Fibroblast of skin of right biceps (primary cell): ENCODE results near the gene SLC23A2.
"Not testable (repeated sequence)": the region's sequence is repeated elsewhere in the genome, so short reads cannot be mapped to it uniquely, and the experiment has no call there.

Experiments used
- DNase-seq: peaks from one replicate; pipeline ENCODE4 v3.0.0-alpha.2; 2013

The SLC23A2 gene

DNA sequence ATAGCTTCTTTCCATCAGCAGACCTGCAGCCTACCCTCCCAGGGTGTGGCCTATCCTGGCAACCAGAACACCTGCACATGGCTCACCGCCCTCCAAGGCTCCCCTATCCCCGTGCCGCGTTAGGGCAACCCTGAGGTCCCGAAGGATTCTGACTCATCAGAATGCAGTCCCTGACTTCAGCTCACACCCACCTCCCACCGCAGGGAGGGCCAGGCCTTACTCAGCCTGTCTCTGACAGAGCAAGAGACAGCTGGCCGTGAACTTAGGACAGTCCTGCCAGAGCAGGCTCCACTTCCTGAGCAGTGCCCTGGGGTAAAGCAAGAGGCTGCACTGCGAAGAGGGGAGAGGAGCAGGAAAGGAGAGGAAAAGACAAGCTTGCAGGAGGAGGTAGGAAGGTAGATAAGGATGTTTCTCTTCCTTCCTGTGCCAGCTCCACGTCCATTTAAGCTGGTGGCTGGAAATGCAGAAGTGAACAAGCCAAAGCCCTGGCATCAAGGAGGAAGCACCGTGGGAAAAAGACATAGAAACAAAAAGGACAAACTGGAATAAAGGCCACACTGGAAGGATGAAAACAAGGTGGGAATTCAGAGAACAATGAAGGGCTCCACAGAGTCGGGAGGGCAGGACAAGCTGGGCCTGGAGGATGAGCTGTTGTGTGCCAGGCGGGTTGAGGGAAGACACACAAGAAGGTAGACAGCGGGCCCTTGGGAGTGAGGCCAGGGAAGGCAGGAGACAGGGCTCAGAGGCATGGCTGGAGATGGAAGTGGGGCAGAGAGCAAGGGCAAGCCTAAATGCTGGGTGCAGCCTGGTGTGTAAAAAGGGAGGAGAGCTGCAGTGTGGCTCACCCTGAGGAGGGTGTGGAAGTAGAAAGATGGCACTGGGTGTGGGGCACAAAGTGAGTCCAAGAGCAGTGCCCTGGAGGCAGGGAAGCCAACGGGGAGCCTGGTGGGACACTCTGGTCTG, 102.7 kb downstream of the SLC23A2 start:
- DNase-seq, result peak; percentile 43

DNA sequence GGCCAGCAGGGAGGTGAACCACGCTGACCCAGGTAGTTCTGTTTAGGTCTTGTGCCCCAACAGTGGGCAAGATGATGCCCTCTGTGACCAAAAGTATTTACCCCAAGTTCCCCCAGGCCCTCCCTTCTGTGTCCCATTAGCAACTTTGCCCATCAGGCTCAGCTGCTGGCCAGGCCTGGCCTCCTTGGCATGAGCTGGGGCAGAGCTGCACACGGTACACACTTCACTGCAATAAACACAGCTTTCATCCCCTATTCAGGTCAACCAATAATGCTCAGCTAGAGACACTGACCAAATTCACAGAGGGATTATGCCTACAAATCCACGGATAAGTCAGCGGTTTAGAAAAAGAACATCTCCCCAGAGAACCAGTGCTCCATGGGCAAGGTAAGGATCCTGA, 103.7 kb downstream of the SLC23A2 start:
- DNase-seq, result no peak

DNA sequence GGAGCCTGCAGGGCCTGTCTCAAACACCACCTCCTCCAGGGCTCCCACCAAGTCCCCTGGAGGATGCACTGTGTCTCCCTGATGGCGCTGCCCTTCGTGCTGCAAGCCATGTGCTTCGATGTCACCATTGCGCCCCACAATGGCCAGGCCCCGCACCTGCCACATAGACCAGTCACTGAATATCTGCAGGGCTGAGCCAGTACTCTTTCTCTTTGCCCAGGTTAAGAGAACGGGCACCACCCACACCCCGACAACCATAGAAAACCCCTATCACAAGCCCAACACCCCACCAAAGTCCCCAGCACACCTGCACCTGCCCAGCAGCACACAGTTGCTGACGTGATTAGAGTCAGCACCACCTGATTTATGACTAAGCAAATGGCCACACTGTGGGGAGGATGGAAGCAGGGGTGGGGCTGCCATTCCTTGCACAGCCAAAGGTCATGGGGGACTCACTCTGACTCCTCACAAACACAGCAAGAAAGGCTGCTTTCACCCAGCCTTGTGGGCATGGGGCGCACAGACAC, 104.3 kb downstream of the SLC23A2 start:
- no peak for DNase-seq

DNA sequence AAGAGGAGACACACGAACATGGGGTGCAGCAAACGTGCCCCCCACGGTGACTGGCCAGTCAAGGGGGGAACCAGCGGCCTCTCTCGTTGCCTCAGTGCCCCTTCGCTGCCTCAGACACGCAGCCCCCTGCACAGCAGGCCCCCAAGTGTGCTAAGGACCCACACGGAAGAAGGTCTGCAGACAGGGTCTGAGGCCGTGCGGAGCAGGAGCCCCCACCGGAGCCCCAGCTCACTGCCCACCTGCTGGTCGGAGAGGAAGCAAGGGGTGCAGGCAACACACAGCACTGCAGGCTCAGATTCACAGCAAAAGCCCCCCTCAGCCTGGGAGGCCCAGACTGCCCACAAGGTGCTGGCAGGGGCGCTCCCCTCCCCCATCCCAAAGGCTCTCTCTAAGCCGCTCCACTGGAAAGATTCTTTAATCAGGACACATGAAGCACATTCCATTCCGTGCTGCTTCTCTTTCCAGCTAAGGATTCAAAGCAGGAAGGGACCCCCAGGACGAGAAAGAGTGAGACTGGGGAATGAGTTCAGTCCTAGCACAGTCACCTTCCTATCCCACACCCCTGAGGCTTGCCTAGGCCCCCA, 105.1 kb downstream of the SLC23A2 start:
- DNase-seq, result no peak

DNA sequence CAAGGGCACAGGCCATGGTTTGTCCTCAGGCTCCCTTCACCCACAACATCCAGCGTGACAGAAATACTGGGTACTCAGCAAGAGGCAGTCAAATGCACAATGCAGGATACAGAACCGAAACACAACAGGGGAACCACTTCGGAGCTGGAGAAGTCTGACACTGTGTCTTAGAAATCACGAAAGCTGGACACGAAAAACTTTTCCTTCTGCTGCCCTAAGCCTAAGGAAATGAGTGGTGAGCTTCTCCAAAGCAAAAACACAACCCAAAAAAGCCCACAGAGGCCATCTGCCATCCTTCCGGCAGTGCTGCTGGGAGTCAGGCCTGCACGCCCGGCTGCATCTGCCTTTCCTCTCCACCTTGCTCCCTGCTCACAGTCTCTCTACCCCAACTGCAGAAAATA, 106.3 kb downstream of the SLC23A2 start:
- no peak for DNase-seq

DNA sequence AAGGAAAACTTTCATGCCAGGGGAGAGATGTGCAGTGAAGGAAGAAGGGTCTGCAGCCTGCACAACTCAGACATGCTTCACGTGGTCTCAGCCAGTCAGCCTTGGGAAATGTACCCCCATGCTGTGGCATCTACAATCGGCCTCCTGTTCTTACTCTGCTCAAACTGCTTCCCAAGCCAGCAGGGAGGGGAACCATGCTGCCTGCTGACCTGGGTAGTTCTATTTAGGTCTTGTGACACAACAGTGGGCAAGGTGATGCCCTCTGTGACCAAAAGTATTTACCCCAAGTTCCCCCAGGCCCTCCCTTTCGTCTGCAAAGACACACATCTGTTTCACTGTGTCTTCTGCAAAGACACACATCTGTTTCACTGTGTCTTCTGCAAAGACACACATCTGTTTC, 106.9 kb downstream of the SLC23A2 start:
- no peak for DNase-seq

DNA sequence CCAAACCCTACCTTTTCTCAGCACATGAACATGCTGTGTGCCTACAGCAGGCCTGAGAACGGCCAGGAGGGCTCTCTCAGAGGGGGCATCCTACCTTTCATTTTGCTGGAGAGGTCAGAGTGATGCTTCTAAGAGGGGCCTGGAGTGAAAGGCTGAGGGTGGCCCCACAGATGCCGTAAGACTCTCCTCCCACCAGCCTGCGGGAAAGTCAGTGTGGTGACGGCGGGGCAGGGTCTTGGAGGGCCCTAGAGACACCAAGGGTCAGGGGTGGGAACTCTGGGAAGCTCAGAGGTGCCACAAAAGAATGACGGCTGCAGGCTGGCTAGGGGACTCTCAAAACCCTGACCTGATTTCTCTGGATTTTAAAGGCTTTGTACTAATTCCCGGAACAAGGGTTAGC, 107.6 kb downstream of the SLC23A2 start:
- DNase-seq, result no peak

DNA sequence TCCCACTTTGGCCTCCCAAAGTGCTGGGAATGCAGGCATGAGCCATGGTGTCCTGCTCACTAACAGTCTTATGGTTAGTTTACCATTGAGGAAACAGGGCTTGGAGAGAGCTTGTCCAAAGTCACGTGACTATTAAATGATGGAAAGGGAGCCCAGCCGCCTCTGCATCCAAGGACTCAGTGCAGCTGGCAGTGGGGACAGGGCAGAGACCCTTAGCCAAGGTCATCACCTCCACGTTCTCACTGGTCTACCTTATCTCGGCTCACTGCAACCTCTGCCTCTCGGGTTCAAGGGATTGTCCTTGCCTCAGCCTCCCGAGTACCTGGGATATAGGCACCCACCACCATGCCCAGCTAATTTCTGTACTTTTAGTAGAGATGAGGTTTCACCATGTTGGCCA, 109.3 kb downstream of the SLC23A2 start:
- no peak for DNase-seq

DNA sequence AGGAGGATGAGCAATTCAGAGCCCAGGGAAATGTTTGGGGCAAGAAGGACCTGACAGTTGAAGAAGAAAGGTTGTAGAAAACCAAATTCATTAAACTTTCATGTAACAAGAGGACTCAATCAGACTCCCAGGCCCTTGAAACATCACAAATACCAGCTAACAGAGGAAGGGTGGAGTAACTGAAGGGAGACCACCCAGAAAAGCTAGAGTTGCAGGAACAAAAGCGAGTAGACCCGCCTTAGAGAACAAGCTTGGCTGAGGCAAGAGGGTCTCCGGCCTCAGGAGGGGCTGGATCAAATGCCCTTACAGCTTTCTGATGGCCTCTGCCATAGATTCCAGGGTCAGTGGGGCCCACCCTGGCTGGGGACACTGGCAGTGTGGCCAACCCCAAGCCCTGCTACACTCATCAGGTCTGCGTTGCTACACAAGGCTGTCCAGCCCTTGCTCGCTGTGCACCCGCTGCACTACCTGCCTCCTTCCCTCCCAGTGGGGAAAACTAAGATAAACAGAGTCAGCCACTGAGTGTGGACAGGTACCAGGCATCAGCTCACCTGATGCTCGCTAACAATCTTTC, 110.0 kb downstream of the SLC23A2 start:
- DNase-seq, result no peak

DNA sequence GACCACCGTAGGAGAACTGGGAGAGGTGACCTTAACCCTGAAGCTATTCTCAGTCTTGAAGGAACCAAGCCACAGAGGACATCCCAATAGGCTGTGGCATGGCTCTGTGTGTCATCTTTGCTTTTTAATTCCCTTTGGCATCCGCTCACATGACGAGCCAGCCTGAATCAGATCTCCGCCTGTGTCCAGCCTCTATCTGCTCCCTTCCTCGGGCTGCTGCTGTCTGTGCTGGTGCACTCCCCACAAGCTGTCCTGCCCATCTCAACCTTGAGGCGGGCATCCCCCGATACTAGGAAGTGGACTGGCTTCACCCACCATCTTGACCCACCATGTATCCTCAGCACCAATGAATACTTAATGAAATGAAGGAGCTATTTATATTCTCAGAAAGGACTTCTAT, 111.9 kb downstream of the SLC23A2 start:
- DNase-seq, result no peak

DNA sequence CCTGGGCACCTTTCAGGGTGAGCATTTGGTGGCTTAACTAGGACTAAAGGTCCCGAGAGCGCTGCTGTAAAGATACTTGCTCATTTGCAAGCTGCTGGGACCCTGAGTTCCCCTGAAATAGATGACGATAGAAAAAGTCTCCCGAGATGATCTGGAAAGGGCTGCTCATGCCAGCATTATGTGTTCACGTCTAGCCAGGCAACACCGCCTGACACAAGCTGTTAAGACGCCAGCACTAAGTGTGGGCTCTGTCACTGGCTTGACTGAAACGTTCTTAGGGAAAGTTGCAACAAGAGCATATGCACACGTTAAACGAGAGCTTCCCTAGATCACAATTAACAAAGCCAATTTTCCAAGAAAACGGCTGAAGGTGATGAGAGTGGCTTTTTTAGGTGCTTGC, 113.7 kb downstream of the SLC23A2 start:
- DNase-seq, result no peak

DNA sequence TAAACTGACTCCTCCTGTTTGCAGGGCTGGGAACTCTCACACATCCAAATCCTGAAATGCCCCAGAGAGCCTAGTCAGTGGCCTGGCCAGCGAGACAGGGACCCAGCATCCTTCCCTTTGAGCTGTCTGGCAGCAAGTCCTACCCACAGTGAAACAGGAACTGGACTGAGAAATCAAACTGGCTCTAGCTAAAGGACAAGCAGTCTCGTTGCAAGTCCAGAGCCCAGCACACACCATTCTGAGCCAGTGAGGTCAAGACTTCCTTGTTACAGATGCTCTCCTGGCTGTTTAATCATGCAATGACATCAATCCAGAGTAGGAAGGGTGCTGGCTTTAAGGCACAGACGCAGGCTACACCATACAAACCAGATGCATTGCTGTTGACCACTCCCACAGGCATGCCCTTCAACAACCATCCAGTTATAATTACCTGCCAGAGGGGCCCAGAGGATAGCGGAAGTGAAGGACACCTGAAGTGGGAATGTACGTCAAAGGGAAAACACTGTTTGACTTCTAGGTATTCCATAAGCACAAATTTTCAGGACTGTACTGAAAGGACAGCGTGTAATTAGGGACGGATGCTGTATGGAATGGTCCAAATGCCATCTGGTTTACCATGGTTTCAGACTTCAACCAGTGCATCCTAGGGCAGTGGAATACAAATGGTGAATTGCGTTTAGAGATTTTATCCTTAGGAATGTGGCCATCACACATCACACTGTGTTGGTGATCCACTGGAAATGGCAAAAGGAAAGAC, 114.4 kb downstream of the SLC23A2 start:
- no peak for DNase-seq

DNA sequence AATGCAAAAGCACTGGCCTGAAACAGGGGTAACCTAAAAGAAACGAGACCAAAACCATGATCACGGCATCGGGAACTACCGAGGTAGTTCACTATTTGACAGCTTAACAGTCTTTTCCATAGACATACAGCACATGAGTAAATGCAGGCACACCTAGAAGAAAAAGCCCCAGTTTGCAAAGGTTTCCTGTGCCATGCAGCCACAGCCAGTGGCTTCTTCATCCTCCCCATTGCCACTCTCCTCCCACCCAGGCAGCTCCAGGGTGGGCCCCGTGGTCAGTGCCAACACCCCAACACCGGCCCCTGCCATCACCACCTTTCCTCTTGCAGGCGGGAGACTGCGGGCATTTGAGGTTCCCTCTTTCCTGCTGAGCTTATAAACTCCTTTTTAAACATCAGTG, 115.4 kb downstream of the SLC23A2 start:
- no peak for DNase-seq

DNA sequence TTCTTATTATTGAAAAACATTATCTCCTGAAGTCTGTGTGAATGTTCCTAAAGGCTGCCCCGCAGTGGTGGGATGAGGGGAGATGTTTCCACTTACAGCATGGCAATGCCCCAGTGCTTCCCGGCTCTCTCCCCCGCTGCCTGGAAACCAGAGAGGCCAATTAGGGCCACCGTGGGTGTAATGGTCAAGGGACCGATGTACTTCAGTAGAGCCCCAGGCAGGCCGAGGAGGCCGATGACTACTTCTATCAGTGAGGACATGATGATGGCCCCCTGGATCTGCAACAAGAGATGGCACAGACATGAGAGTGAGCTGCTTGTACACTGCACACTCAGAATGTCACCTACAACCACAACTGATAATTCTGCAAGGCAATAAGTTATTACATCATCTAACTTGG, 117.8 kb downstream of the SLC23A2 start:
- no peak for DNase-seq

DNA sequence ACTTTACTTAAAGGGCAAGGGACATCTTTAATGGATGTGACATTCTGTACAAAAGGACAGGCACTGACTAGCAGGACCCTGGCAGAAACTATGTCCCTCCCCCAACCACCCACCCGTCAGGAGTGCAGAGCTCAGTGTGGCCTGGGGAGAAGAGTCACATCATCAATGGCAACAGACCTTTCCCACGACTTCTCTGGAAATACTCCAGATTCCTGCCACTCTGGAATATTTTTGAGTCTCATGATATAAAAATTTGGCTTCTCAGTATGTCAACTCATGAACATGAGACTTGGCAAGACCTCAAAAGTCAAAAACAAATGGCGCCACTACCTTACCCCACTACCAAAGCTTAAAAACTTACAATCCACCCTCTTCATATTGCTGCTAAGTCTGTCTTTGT, 118.3 kb downstream of the SLC23A2 start:
- no peak for DNase-seq

DNA sequence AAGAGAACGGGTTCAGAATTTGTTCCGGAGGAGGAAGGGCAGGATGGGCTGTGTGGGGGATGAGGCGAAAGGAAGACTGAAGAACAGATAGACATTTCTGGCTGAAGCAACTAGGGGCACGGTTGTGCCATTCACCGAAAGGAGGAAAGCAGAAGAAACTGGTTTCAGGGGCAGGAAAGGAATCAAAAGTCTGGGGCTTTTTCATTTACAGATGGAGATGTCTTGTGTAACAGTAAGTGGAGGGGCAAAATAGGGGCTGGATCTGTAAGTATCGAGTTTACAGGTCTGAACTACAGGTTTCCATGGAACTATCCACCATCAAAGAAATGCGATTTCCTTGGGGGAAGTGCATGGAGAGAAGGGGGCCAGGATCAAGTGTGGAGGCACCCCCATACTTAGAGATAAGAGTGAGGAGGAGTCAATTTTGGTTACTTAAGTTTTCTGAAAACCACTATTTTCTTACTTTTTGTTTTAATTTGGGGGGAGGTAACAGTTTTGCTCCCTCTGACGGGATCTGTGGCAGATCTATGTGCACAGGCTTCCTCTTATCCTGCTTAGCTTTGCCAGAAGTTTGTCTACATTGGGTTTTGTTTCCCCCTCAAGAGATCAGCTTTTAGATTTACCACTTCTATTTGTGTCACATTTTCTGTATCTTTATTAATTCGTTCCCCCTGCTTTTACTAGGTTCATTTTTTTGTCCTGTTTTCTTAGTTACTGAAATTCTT, 120.1 kb downstream of the SLC23A2 start:
- no peak for DNase-seq

DNA sequence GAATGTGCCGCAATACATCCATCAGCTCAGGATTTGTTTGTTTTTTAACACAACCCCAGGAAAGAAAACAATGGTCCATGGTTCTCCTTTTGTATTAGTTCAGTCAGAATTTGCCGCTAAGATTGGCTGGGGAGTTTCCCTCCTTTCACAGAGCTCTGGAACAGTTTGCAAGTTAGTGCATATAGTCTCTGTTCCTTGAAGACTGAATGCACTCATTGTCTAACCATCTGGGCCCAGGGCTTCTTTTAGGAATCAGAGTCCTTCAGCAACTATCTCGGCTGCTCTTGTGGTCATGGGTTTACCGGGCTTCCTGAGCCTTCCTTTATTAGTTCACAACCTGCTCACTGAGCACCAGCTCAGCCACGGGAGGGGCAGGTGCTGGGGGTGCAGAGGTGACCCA, 121.3 kb downstream of the SLC23A2 start:
- DNase-seq, result no peak

DNA sequence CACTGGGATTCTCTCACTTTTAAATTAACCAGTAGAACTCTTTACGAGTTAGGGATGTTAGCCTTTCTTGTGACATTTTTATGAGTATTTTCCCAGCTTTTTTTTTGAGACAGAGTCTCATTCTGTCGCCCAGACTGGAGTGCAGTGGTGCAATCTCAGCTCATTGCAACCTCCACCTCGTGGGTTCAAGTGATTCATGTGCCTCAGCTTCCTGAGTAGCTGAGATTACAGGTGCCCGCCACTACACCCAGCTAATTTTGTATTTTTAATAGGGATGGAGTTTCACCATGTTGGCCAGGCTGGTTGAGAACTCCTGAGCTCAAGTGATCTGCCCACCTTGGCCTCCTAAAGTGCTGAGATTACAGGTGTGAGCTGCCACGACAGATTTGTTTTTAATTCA, 123.2 kb downstream of the SLC23A2 start:
- DNase-seq, result not testable (repeated sequence)

DNA sequence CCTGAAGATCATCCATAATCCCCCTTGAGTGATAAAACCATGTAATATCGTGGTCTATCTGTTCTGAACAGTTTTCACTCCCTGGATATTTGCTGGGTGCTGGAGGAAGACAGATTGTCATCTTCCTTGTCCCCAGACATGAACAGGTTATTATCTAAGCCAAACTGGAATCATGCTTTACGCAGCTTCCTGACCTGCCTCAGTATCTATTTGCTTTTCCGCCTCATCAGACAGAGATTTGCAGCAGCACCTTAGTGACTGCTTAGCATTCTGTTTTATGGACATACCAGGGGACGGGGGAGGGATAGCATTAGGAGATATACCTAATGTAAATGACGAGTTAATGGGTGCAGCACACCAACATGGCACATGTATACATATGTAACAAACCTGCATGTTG, 124.6 kb downstream of the SLC23A2 start:
- DNase-seq, result no peak

DNA sequence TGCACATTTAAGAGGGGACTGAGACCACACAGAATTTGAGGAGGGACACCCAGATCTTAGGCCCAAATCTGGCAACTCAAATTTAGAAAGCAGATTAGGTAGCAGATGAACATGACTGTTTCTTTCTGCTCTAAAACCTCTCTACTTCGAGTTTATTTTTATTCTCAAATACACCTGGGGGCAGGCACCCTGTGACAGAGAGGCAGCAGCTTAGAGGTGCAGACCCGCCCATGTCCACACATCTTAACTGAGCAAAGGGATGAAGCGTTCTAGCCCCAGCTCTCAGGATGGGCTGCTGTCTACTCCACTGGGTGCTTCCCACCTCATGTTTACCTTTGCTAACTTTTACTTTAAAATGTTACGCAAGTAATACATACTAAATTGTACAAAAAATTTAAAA, 125.0 kb downstream of the SLC23A2 start:
- DNase-seq, result no peak

DNA sequence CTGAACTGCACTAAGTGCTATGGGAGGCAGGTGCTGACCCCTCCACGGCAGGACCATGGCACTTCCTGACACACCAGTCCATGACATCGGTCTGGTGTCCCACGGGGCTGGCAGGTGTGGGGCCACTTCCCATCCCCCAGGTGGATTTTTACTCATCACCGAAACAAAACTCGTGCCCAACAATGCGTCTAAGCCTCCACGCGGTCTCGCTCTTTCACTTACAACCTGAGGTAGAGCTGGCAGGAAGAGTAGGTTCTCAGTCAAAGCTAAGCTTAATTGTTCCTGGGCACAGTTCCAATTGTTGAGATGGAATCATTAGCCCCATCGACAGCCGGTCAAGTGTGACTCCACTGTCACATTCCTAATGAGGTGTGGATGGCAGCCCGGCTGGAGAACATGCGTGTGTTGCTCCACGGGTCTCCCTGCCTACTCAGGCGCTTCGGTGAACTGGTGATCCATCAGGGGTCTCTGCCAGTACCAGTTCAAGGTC, 125.7 kb downstream of the SLC23A2 start:
- no peak for DNase-seq

DNA sequence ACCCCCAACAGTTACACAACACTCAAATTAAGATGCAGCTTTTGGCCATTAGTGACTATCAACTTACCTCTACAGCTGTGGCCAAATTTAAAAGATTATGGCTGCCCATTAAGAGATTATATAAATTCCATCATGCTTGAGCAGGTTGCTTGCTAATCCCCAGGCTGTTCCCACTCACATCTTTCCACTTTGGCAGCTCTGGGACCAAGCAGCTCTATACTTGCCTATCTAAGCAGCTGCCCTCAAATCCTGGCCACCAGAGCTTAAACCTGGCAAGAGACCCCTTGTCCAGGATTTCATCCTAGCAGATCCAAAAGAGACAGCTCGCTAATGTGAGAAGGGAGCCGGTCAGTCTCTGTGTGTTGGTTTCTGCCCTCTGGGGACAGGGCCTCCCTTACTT, 127.9 kb downstream of the SLC23A2 start:
- DNase-seq, result no peak
